Breast epithelium (tissue), 4 donors: ENCODE measurements around the gene CAMK2A. TPM values are rescaled to one million over a fixed set of nuclear protein-coding genes. Genes with fewer than 3 reads are reported as not detected.
A peak's percentile ranks its signal among the peaks of the same experiment; 100 is the strongest.

Experiments used
- DNase-seq, 2 donors: peaks; one replicate each; pipeline ENCODE4 v3.0.0-alpha.2; 2019; ENCODE audit warnings: low spot score in 2 of 2
- H3K27ac ChIP-seq, 2 donors: fragments of 200-600 bp; sonication (generic) in 1 of 2; one replicate each; pipeline ENCODE4 v1.5.1; 2016 to 2019; ENCODE audit warnings: mild to moderate bottlenecking in 1 of 2
- H3K27me3 ChIP-seq, 2 donors: fragments of 200-600 bp; sonication (generic) in 1 of 2; one replicate each; pipeline versions ENCODE4 v1.5.1 to v1.6.0; 2017 to 2019; ENCODE audit warnings: control low read depth in 1 of 2, mild to moderate bottlenecking in 1 of 2
- H3K36me3 ChIP-seq: fragments of 200-600 bp; one replicate; pipeline ENCODE4 v1.5.1; 2019
- H3K4me1 ChIP-seq, 2 donors: fragments of 200-600 bp; sonication (generic); one replicate each; pipeline ENCODE4 v1.5.1; 2016 to 2019; ENCODE audit warnings: control low read depth in 1 of 2
- H3K4me3 ChIP-seq, 3 donors: fragments of 200-600 bp; sonication (generic); 1 replicate in 2 of 3; 2 replicates in 1 of 3; pipeline ENCODE4 v1.5.1; 2016 to 2019; ENCODE audit warnings: mild to moderate bottlenecking in 3 of 3, moderate library complexity in 2 of 3
- H3K9me3 ChIP-seq, 2 donors: fragments of 200-600 bp; sonication (generic) in 1 of 2; one replicate each; pipeline ENCODE4 v1.5.1; 2016 to 2019; ENCODE audit warnings: control low read depth in 1 of 2
- CTCF ChIP-seq, 3 donors: fragments of 450-650 bp; IDR thresholded peaks; one replicate each; pipeline ENCODE4 v1.5.1; 2016 to 2017; ENCODE audit warnings: antibody characterized with exemption in 3 of 3, mild to moderate bottlenecking in 3 of 3, moderate library complexity in 3 of 3
- POLR2A ChIP-seq: fragments of 450-650 bp; IDR thresholded peaks from one replicate; pipeline ENCODE4 v1.6.1; 2016; ENCODE audit warnings: antibody characterized with exemption, mild to moderate bottlenecking, moderate library complexity
- POLR2AphosphoS5 ChIP-seq, 3 donors: sonication (generic); formaldehyde crosslinking; IDR thresholded peaks; one replicate each; pipeline ENCODE4 v1.6.1; 2017; ENCODE audit warnings: antibody characterized with exemption in 3 of 3
- intact Hi-C: fragments of 100-400 bp; cut with DNase I; formaldehyde crosslinking; loops from one replicate; pipeline ENCODE4 v1.15.1; 2023; ENCODE audit warnings: low total_unique reads
- total RNA-seq, 3 donors: library from RNA; depleted of rRNA; stranded (reverse); fragments of >200 nt; gene quantifications; one replicate each; pipeline ENCODE4 v1.1.0, GENCODE V29; 2016

The CAMK2A gene
- total RNA-seq, 3 donors from 2014 or later = under 0.01 TPM; not detected in 2

GRCh38 chr5:150176745-150177477 is 112.7 kb downstream of the CAMK2A start:
- H3K9me3 ChIP-seq = no peaks in the 10 kb centered on the region
- TF ChIP-seq CTCF (IDR thresholded peaks at IDR 0.05) (no peak), POLR2AphosphoS5 (IDR thresholded peaks at IDR 0.05) (no peak), POLR2A (no peak)
- no peaks in the 10 kb centered on the region for H3K36me3 ChIP-seq
- H3K4me1 ChIP-seq = no peaks in the 10 kb centered on the region
- H3K27me3 ChIP-seq = no peaks in the 10 kb centered on the region
- H3K4me3 ChIP-seq = no peak overlapping the region
- intact Hi-C loops = no loop called here
- DNase-seq = no peak
- no peak overlapping the region for H3K27ac ChIP-seq

- TF ChIP-seq CTCF (IDR thresholded peaks at IDR 0.05) (no peak), POLR2AphosphoS5 (IDR thresholded peaks at IDR 0.05) (no peak), POLR2A (no peak)
- H3K27ac ChIP-seq = peak overlapping the region in 1 of 2 donors; percentile 19
- no peaks in the 10 kb centered on the region for H3K9me3 ChIP-seq
Observed at GRCh38 chr5:150175536-150175935, 114.0 kb downstream of the CAMK2A start.

GRCh38 chr5:150175076-150175475 is 114.5 kb downstream of the CAMK2A start:
- DNase-seq = no peak
- TF ChIP-seq POLR2A (no peak), CTCF (IDR thresholded peaks at IDR 0.05) (no peak), POLR2AphosphoS5 (IDR thresholded peaks at IDR 0.05) (no peak)
- intact Hi-C loops = no loop called here
- Histone ChIP-seq H3K27ac (no peak overlapping the region), H3K36me3 (no peaks in the 10 kb centered on the region), H3K4me1 (no peaks in the 10 kb centered on the region), H3K4me3 (no peak overlapping the region), H3K9me3 (no peaks in the 10 kb centered on the region), H3K27me3 (no peaks in the 10 kb centered on the region)

More at GRCh38 chr5:150175536-150175935, 114.0 kb downstream of the CAMK2A start:
- Histone ChIP-seq H3K36me3 (no peaks in the 10 kb centered on the region), H3K4me3 (no peak overlapping the region), H3K27me3 (no peaks in the 10 kb centered on the region), H3K4me1 (no peaks in the 10 kb centered on the region)
- intact Hi-C loops = no loop called here
- DNase-seq = no peak

- Histone ChIP-seq H3K4me1 (no peaks in the 10 kb centered on the region), H3K4me3 (no peak overlapping the region), H3K27me3 (no peaks in the 10 kb centered on the region), H3K9me3 (no peaks in the 10 kb centered on the region), H3K36me3 (no peaks in the 10 kb centered on the region), H3K27ac (no peak overlapping the region)
- DNase-seq = no peak
- intact Hi-C loops = no loop called here
- TF ChIP-seq POLR2A (no peak), POLR2AphosphoS5 (IDR thresholded peaks at IDR 0.05) (no peak), CTCF (IDR thresholded peaks at IDR 0.05) (no peak)
Observed at GRCh38 chr5:150174285-150174684, 115.3 kb downstream of the CAMK2A start.

- H3K4me1 ChIP-seq = no peaks in the 10 kb centered on the region
- no peak for DNase-seq
Observed at GRCh38 chr5:150173161-150173560, 116.4 kb downstream of the CAMK2A start.

More at GRCh38 chr5:150173161-150173560, 116.4 kb downstream of the CAMK2A start:
- no peaks in the 10 kb centered on the region for H3K9me3 ChIP-seq
- no peak for TF ChIP-seq POLR2AphosphoS5 (IDR thresholded peaks at IDR 0.05)
- no peak for TF ChIP-seq CTCF (IDR thresholded peaks at IDR 0.05)
- TF ChIP-seq POLR2A = no peak
- intact Hi-C loops = no loop called here
- H3K27ac ChIP-seq = no peak overlapping the region
- H3K27me3 ChIP-seq = no peaks in the 10 kb centered on the region
- no peak overlapping the region for H3K4me3 ChIP-seq
- H3K36me3 ChIP-seq = no peaks in the 10 kb centered on the region
